Keratinocyte (primary cell): ENCODE measurements around the gene FCER2. TPM values are rescaled to one million over a fixed set of nuclear protein-coding genes. Genes with fewer than 3 reads are reported as not detected.

Experiments
- DNase-seq: peaks from one replicate; pipeline ENCODE4 v3.0.0-alpha.2; 2011; ENCODE audit warnings: low read depth, missing footprints, low spot score
- FAIRE-seq: peaks from 2 replicates; lab custom pipeline; 2011; peaks lifted over from hg19 to GRCh38; lab: Jason Lieb, UNC
- H2AFZ ChIP-seq: 2 replicates; pipeline ENCODE4 v1.6.0; 2012; ENCODE audit warnings: low read length, control low read depth, inconsistent platforms; ENCODE audit not compliant: control insufficient read depth
- H3K27ac ChIP-seq: 2 replicates; pipeline ENCODE4 v1.5.1; 2011; ENCODE audit warnings: low read length; ENCODE audit not compliant: control insufficient read depth, insufficient read depth
- H3K27me3 ChIP-seq: 3 replicates; pipeline ENCODE4 v1.6.0; 2011; ENCODE audit warnings: low read length; ENCODE audit not compliant: control insufficient read depth, insufficient read depth; ENCODE audit errors: extremely low read depth
- H3K36me3 ChIP-seq, 2 experiments: 2 replicates in 1 of 2; 3 replicates in 1 of 2; pipeline ENCODE4 v1.5.1; 2011; ENCODE audit warnings: low read length in 2 of 2, mild to moderate bottlenecking in 1 of 2; ENCODE audit not compliant: control insufficient read depth in 2 of 2, insufficient read depth in 2 of 2; ENCODE audit errors: extremely low read depth in 1 of 2
- H3K4me1 ChIP-seq: 3 replicates; pipeline ENCODE4 v1.5.1; 2011; ENCODE audit warnings: low read length; ENCODE audit not compliant: control insufficient read depth, insufficient read depth; ENCODE audit errors: extremely low read depth
- H3K4me2 ChIP-seq: 3 replicates; pipeline ENCODE4 v1.6.0; 2011; ENCODE audit warnings: low read depth, low read length; ENCODE audit not compliant: control insufficient read depth, insufficient read depth; ENCODE audit errors: extremely low read depth
- H3K4me3 ChIP-seq, 3 experiments: fragments of 200-600 bp in 1 of 3; sonication (generic) in 1 of 3; 2 replicates in 2 of 3; 3 replicates in 1 of 3; pipeline ENCODE4 v1.5.1; 2011 to 2016; ENCODE audit warnings: low read length in 3 of 3, mild to moderate bottlenecking in 3 of 3, control low read depth in 2 of 3, inconsistent platforms in 1 of 3, low read depth in 1 of 3, mixed read lengths in 1 of 3, mixed run types in 1 of 3, moderate library complexity in 1 of 3; ENCODE audit not compliant: control insufficient read depth in 2 of 3, insufficient read depth in 2 of 3; ENCODE audit errors: extremely low read depth in 1 of 3
- H3K79me2 ChIP-seq: 2 replicates; pipeline ENCODE4 v1.6.0; 2012; ENCODE audit warnings: low read length; ENCODE audit not compliant: control insufficient read depth, insufficient read depth
- H3K9ac ChIP-seq: 3 replicates; pipeline ENCODE4 v1.6.0; 2011; ENCODE audit warnings: low read length; ENCODE audit not compliant: control insufficient read depth, insufficient read depth; ENCODE audit errors: extremely low read depth
- H3K9me1 ChIP-seq: 3 replicates; pipeline ENCODE4 v1.6.0; 2011; ENCODE audit warnings: low read length; ENCODE audit not compliant: control insufficient read depth, insufficient read depth; ENCODE audit errors: extremely low read depth
- H3K9me3 ChIP-seq: 2 replicates; pipeline ENCODE4 v1.5.1; 2012; ENCODE audit warnings: low read depth, low read length; ENCODE audit not compliant: control insufficient read depth
- H4K20me1 ChIP-seq: 3 replicates; pipeline ENCODE4 v1.6.0; 2011; ENCODE audit warnings: low read length; ENCODE audit not compliant: control insufficient read depth, insufficient read depth; ENCODE audit errors: extremely low read depth
- CTCF ChIP-seq, 3 experiments: IDR thresholded peaks in 1 of 3; conservative IDR thresholded peaks in 1 of 3; optimal IDR thresholded peaks in 1 of 3; 2 replicates in 2 of 3; 3 replicates in 1 of 3; pipeline versions ENCODE3 to v1.5.1; 2011; ENCODE audit warnings: low read length in 3 of 3, mild to moderate bottlenecking in 3 of 3, moderate library complexity in 2 of 3, control low read depth in 1 of 3, inconsistent platforms in 1 of 3; ENCODE audit not compliant: insufficient read depth in 2 of 3; ENCODE audit errors: extremely low read depth in 1 of 3
- EZH2 ChIP-seq: IDR thresholded peaks from one replicate; pipeline ENCODE4 v1.6.1; 2012; ENCODE audit warnings: inconsistent platforms, mild to moderate bottlenecking, low read length, moderate library complexity
- dilution Hi-C: fragments of 300-500 bp; cut with MboI; formaldehyde crosslinking; loops from one replicate; pipeline ENCODE4 v1.7.0; 2020; ENCODE audit warnings: low sequenced_read_pairs; ENCODE audit not compliant: extremely low pct_ligation_motif_present
- polyA minus RNA-seq, 3 experiments: library from RNA; depleted of rRNA, polyadenylated mRNA; stranded (reverse); fragments of >200 nt; gene quantifications; 1 replicate in 1 of 3; 2 replicates in 1 of 3; 3 replicates in 1 of 3; pipeline ENCODE4 v1.2.3, GENCODE V29; 2011
- polyA plus RNA-seq, 5 experiments: library from polyadenylated mRNA; depleted of rRNA in 3 of 5; stranded (reverse) in 3 of 5; stranded (forward) in 1 of 5; unstranded in 1 of 5; fragments of >200 nt; gene quantifications; 1 replicate in 1 of 5; 2 replicates in 3 of 5; 3 replicates in 1 of 5; pipeline versions ENCODE4 v1.2.1 to v1.2.3, GENCODE V29; 2011 to 2012; ENCODE audit warnings: missing spikeins in 2 of 5, low read depth in 1 of 5, low replicate concordance in 1 of 5

FCER2 gene, protein sequence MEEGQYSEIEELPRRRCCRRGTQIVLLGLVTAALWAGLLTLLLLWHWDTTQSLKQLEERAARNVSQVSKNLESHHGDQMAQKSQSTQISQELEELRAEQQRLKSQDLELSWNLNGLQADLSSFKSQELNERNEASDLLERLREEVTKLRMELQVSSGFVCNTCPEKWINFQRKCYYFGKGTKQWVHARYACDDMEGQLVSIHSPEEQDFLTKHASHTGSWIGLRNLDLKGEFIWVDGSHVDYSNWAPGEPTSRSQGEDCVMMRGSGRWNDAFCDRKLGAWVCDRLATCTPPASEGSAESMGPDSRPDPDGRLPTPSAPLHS
- polyA plus RNA-seq (0.14 TPM in 1 of 3 replicates, not detected in the others), polyA minus RNA-seq (0.23 TPM in 1 of 3 replicates, not detected in the others)
- not detected for polyA plus RNA-seq (2011; ENCODE audit: low read depth)
- polyA plus RNA-seq (2011; cell fraction: cytosol; rRNA removed): not detected in 2 replicates
- not detected in 2 replicates for polyA plus RNA-seq (2011; cell fraction: nucleus; rRNA removed)
- not detected in 2 replicates for polyA plus RNA-seq (2012; ENCODE audit: low replicate concordance)
- polyA minus RNA-seq (2011; cell fraction: cytosol; rRNA and poly(A)+ RNA removed): not detected
- polyA minus RNA-seq (2011; cell fraction: nucleus; rRNA and poly(A)+ RNA removed): not detected in 2 replicates

- no peak for TF ChIP-seq EZH2
- no peak for TF ChIP-seq CTCF (optimal IDR thresholded peaks at IDR 0.05 in 1 of 3, IDR thresholded peaks at IDR 0.05 in 1 of 3, conservative IDR thresholded peaks at IDR 0.05 in 1 of 3; ENCODE audit: extremely low read depth in 1 of 3, insufficient read depth in 2 of 3, low read length in 3 of 3)
- Histone ChIP-seq H3K4me1 (no peaks in the 10 kb centered on the region), H2AFZ (no peak within 1 kb of the TSS), H3K9me3 (no peaks in the 10 kb centered on the region), H3K27me3 (peaks cover 21% of the 10 kb centered on the region), H3K4me3 (no peak within 1 kb of the TSS), H3K79me2 (no peaks in the 10 kb centered on the region), H3K4me2 (no peak within 1 kb of the TSS), H3K9ac (no peak within 1 kb of the TSS), H3K9me1 (no peaks in the 10 kb centered on the region), H3K27ac (no peak within 1 kb of the TSS), H3K36me3 (no peaks in the 10 kb centered on the region), H4K20me1 (no peaks in the 10 kb centered on the region)
- dilution Hi-C loops: no loop called here
- DNase-seq: no peak
- FAIRE-seq: no peak
Measured at GRCh38 chr19:7701654-7702457, at the start of gene FCER2. Gene FCER2 (minus strand): TSS chr19:7702131. CDS start chr19:7699760, 2,371 bp downstream.

- no peaks in the 10 kb centered on the region for H3K4me1 ChIP-seq
- H3K36me3 ChIP-seq: no peaks in the 10 kb centered on the region
- TF ChIP-seq CTCF (optimal IDR thresholded peaks at IDR 0.05 in 1 of 3, IDR thresholded peaks at IDR 0.05 in 1 of 3, conservative IDR thresholded peaks at IDR 0.05 in 1 of 3; ENCODE audit: extremely low read depth in 1 of 3, insufficient read depth in 2 of 3, low read length in 3 of 3) (no peak), EZH2 (no peak)
- H3K27me3 ChIP-seq: no peaks in the 10 kb centered on the region
- no peaks in the 10 kb centered on the region for H3K79me2 ChIP-seq
- dilution Hi-C loops: no loop called here
- H3K4me3 ChIP-seq: no peak overlapping the region
- FAIRE-seq (peak; percentile 29), DNase-seq (no peak)
- H4K20me1 ChIP-seq: no peaks in the 10 kb centered on the region
- no peaks in the 10 kb centered on the region for H3K9me3 ChIP-seq
- no peaks in the 10 kb centered on the region for H3K9me1 ChIP-seq
- H3K9ac ChIP-seq: no peak overlapping the region
- H3K4me2 ChIP-seq: no peak overlapping the region
- H3K27ac ChIP-seq: no peak overlapping the region
- no peak overlapping the region for H2AFZ ChIP-seq
Measured at GRCh38 chr19:7751157-7751783, 49.3 kb upstream of the FCER2 start.
